ENCODE results near the gene KRTAP6-3. TPM values are rescaled to one million over a fixed set of nuclear protein-coding genes. Genes with fewer than 3 reads are reported as not detected.

KRTAP6-3 gene
- total RNA-seq, 1 donor from 2014 or later = not detected

- no peaks in the 10 kb centered on the region for H3F3A ChIP-seq (ENCODE audit: low read depth)
- peaks cover 6% of the 10 kb centered on the region for H3K27me3 Mint-ChIP-seq (ENCODE audit: insufficient read depth, low read depth)
- H3K9me3 Mint-ChIP-seq = no peaks in the 10 kb centered on the region
- no peak overlapping the region for H3K27ac ChIP-seq
- no peak overlapping the region for H2AFZ ChIP-seq (replicated peaks)
- no peak overlapping the region for H3K4me3 Mint-ChIP-seq
- no peak overlapping the region for H3K4me3 ChIP-seq
- peaks cover 17% of the 10 kb centered on the region for H3K9me3 ChIP-seq (ENCODE audit: low read depth)
- H3K79me2 ChIP-seq (ENCODE audit: low read depth) = no peaks in the 10 kb centered on the region
- H3K36me3 ChIP-seq = no peaks in the 10 kb centered on the region
- no peaks in the 10 kb centered on the region for H3K4me1 Mint-ChIP-seq
- H3K4me2 ChIP-seq = no peak overlapping the region
- H3K4me1 ChIP-seq = no peaks in the 10 kb centered on the region
- no peaks in the 10 kb centered on the region for H4K20me1 ChIP-seq (ENCODE audit: low read depth)
- H3K9ac ChIP-seq = no peak overlapping the region
- no peak for DNase-seq (ENCODE audit: low spot score)
- TF ChIP-seq EZH2phosphoT487 (IDR thresholded peaks at IDR 0.05) (no peak), CTCF (IDR thresholded peaks at IDR 0.05) (no peak), EZH2 (IDR thresholded peaks at IDR 0.05) (no peak)
- no peaks in the 10 kb centered on the region for H3K36me3 Mint-ChIP-seq
- no peak overlapping the region for H3K27ac Mint-ChIP-seq
- no peaks in the 10 kb centered on the region for H3K27me3 ChIP-seq
Measured at GRCh38 chr21:30612132-30612531, 19.9 kb downstream of the KRTAP6-3 start.

- H3K79me2 ChIP-seq (ENCODE audit: low read depth) = no peaks in the 10 kb centered on the region
- peaks cover 26% of the 10 kb centered on the region for H3K9me3 ChIP-seq (ENCODE audit: low read depth)
- H3K36me3 ChIP-seq = no peaks in the 10 kb centered on the region
- Mint-ChIP-seq H3K9me3 (no peaks in the 10 kb centered on the region), H3K27me3 (ENCODE audit: insufficient read depth, low read depth) (peaks cover 3% of the 10 kb centered on the region), H3K4me3 (no peak within 1 kb of the TSS), H3K4me1 (no peaks in the 10 kb centered on the region), H3K36me3 (no peaks in the 10 kb centered on the region), H3K27ac (no peak within 1 kb of the TSS)
- no peak for DNase-seq (ENCODE audit: low spot score)
- no peaks in the 10 kb centered on the region for H3F3A ChIP-seq (ENCODE audit: low read depth)
- no peaks in the 10 kb centered on the region for H3K27me3 ChIP-seq
- no peaks in the 10 kb centered on the region for H4K20me1 ChIP-seq (ENCODE audit: low read depth)
- H3K27ac ChIP-seq = no peak within 1 kb of the TSS
- TF ChIP-seq EZH2phosphoT487 (IDR thresholded peaks at IDR 0.05) (no peak), EZH2 (IDR thresholded peaks at IDR 0.05) (no peak), CTCF (IDR thresholded peaks at IDR 0.05) (no peak)
- no peaks in the 10 kb centered on the region for H3K4me1 ChIP-seq
- no peak within 1 kb of the TSS for H3K4me3 ChIP-seq
- H3K9ac ChIP-seq = no peak within 1 kb of the TSS
- no peak within 1 kb of the TSS for H3K4me2 ChIP-seq
- H2AFZ ChIP-seq (replicated peaks) = no peak within 1 kb of the TSS
Measured at GRCh38 chr21:30613836-30614235, 21.6 kb downstream of the KRTAP6-3 start, which contains the start of gene KRTAP6-1. KRTAP6-1 (minus strand) TSS chr21:30613930; CDS start chr21:30613904, 26 bp downstream.

DNA sequence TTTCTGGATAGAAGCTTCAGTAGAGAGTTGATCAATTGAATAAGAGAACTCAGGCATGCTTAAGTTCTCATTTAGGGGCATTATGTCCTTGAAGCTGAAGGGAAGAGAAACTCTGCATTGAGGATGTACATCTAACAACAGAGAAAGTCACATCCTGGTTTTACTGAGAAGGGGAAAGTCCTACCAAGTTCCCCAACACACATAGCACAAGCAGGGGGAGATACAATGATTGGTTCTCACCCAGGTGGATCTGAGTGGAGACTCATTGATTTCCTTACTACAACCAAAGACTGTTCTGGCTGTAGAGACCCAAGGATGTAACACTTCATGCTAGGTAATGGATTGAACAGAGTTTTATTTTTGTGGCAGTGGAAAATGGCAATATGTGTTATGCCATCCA lies 23.0 kb downstream of the KRTAP6-3 start:
- Mint-ChIP-seq H3K27me3 (ENCODE audit: insufficient read depth, low read depth) (peaks cover 3% of the 10 kb centered on the region), H3K36me3 (no peaks in the 10 kb centered on the region), H3K9me3 (no peaks in the 10 kb centered on the region), H3K27ac (no peak overlapping the region), H3K4me3 (no peak overlapping the region), H3K4me1 (no peaks in the 10 kb centered on the region)
- no peak overlapping the region for H3K9ac ChIP-seq
- H3K4me2 ChIP-seq = no peak overlapping the region
- no peak overlapping the region for H3K4me3 ChIP-seq
- H3K4me1 ChIP-seq = no peaks in the 10 kb centered on the region
- TF ChIP-seq CTCF (IDR thresholded peaks at IDR 0.05) (no peak), EZH2phosphoT487 (IDR thresholded peaks at IDR 0.05) (no peak), EZH2 (IDR thresholded peaks at IDR 0.05) (no peak)
- DNase-seq (ENCODE audit: low spot score) = no peak
- no peak overlapping the region for H3K27ac ChIP-seq
- no peaks in the 10 kb centered on the region for H3K36me3 ChIP-seq
- no peaks in the 10 kb centered on the region for H4K20me1 ChIP-seq (ENCODE audit: low read depth)
- no peaks in the 10 kb centered on the region for H3F3A ChIP-seq (ENCODE audit: low read depth)
- no peak overlapping the region for H2AFZ ChIP-seq (replicated peaks)
- H3K9me3 ChIP-seq (ENCODE audit: low read depth) = peaks cover 30% of the 10 kb centered on the region
- no peaks in the 10 kb centered on the region for H3K79me2 ChIP-seq (ENCODE audit: low read depth)
- H3K27me3 ChIP-seq = no peaks in the 10 kb centered on the region

Measured in neural progenitor cell (in vitro differentiated cells).